GM21717 (cell line): Measurements from ENCODE around the gene MCTP1.
"Not testable (repeated sequence)": the region's sequence is repeated elsewhere in the genome, so short reads cannot be mapped to it uniquely, and the experiment has no call there.

ENCODE experiments used
- ATAC-seq: cut with Tn5 transposase; IDR thresholded peaks from one replicate; pipeline ENCODE4 v1.9.1; 2021; ENCODE audit warnings: mild to moderate bottlenecking, moderate library complexity; ENCODE audit not compliant: unreplicated experiment

Gene MCTP1

GRCh38 chr5:95043234-95043633 lies 241.7 kb downstream of the MCTP1 start:
- no peak for ATAC-seq

GRCh38 chr5:95042037-95042436 lies 242.9 kb downstream of the MCTP1 start:
- no peak for ATAC-seq

GRCh38 chr5:95035891-95036685 lies 248.8 kb downstream of the MCTP1 start:
- ATAC-seq = no peak

DNA sequence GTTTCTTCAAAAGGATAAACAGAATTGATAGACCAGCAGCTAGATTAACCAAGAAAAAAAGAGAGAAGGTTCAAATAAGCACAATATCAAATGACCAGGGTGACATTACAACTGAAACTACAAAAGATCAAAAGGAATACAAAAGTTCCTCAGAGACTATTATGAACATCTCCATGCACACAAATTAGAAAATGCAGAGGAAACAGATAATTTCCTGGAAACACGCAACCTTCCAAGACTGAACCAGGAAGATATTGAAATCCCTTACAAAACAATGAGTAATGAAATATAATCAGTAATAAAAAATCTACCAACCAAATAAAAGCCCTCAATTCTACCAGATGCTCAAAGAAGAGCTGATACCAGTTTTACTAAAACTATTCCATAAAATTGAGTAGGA lies 252.1 kb downstream of the MCTP1 start:
- no peak for ATAC-seq

GRCh38 chr5:95029569-95030366 lies 255.1 kb downstream of the MCTP1 start:
- ATAC-seq = no peak

DNA sequence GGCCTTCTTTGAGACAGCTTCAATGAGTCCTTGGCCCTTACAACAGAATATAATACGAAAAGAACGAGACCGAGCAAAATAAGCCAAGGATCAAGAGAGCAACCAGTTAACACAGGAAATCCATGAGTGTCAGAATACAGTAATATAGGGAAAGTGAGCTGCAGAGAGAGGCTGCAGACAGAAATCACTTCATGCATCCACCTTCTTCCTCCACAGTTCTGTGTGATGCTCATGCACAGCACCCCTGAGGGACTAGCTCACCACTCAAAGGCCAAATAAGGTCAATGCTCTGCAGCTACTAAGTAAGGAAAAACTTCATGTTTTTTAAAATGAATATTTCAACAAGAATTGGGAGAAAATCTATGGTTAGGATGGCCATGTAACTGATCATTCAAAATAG lies 257.1 kb downstream of the MCTP1 start:
- ATAC-seq = no peak

DNA sequence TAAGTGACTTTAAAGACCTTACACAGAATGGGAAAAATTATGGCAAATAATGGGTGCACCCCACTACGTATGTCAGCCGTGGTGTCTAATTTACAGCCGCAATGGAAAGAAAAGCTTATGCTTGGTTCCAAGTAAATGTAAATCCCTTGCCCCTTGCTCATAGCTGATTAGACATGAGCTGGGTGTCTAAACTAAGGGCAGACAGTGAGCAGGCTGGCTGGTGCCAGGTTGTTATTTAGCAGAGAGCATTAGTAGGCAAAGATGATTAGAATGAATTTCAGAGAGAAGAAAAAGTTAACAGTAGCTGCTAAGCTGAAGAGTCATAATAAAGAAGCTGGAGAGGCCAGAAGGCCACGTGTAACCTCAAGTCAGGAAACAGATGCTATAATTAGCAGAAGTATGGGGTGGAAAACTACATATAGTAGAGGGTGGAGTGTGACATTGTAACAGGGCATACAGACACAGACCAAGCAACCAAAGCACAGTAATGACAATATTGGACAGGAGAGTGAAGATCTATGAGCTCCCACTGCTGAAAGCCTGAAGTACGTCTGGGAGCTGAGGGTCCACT lies 257.7 kb downstream of the MCTP1 start:
- ATAC-seq = no peak

DNA sequence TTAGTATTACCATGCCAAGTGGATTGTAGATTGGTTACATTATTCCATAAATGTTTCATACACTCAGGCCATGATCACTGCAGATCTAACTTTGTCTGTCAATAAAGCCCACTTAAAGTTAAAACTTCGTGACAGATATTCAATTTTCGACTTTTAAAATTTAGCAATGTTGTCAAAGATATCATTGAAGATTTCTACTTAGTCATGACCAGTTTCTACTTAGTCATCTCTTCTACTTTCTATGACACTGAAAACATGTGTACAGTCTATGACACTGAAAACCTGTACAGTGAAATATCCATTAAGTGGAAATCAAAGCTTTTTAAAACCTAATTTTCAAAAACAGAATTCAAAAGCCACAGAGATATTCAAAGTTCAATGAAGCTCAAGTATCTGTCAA lies 258.2 kb downstream of the MCTP1 start:
- ATAC-seq = no peak

DNA sequence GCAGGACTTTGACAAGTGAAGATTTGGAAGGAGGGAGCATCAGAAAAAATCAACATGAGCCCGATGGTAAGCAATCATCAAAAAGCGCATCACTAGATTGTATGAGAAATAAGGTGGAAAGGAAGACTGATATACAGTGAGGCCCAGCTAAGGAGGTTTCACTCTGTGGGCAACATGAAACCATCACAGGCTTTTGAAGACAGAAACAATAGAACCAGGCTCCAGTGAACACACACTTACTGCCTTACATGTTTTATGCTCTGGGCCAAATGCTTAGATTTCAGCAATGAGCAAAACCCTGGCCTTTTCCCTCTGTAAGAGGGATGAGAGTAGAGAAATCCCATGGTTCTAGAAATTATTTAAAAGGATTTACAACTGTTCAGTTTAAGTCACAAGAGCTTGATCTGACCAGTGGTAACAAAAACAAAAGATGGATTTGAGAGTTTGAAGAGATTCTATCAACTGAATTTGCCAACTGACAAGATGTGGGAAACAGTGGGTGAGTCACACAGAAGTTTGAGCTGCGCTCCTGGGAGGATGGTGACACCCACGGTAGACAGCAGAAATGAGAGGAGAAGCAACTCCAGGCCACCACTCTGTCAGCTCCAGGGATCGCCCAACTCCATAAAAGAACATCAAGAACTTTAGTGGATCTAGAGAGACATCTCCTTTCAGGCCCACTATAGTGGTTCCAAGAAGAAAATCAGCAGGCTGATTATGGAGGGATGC lies 261.8 kb downstream of the MCTP1 start:
- ATAC-seq = peak; percentile 54

DNA sequence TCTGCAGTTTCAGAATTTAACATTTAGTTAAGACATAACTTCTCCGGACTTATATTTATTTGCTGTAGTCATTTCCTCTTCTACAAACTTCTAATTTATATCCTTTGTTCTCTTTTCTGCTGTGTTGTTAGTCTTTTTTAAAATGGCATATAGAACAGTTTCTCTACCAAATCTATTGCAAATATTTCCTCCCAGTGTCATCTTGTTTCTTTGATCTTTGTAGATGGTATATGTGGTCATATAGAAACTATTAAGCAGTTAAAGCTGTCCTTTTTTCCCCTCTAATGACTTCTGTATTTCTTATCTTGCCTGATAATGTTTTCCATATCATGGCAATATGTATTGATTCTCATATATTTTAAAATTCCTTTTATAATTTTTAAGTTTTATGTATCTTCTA lies 264.5 kb downstream of the MCTP1 start:
- no peak for ATAC-seq

- no peak for ATAC-seq
Measured at GRCh38 chr5:95018946-95019345, 265.9 kb downstream of the MCTP1 start.

- ATAC-seq = no peak
Measured at GRCh38 chr5:95018511-95018910, 266.4 kb downstream of the MCTP1 start.

DNA sequence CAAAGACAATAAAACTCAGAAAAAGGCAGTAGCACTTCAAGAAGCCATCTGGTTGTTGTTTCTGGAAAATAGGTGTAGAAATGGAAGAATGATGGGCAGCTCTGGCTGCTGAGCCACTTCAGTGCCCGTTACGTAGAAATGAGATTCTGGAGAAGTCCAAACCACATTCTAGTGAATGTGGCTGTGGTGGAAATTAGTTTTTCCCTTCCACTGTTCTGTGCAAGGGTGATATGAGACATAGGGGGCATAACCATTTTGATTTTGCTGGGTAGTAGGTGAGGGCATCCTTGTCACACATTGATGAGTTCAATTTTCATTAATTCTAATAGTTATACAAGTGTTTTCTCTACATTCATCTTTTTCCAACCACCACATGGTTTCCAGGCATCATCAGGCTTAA lies 275.1 kb downstream of the MCTP1 start:
- no peak for ATAC-seq

GRCh38 chr5:95007921-95008597 lies 276.8 kb downstream of the MCTP1 start:
- ATAC-seq = peak; percentile 73

DNA sequence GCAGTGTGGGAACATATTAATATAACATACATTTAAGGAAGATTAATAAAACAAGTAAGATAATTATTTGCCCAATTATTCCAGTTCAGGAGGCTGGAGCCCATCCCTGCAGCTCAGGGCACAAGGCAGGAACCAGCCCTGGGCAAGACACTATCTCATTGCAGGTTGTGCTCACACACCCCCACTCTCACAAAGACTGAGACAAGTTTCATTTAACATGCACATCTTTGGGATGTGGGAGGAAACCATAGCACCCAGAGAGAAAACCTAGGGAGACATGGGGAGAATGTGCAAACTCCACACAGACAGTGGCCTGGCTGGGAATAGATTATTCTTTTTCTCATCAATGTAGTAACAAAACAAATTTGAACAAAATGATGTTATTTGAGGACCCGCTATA lies 279.1 kb downstream of the MCTP1 start:
- no peak for ATAC-seq

GRCh38 chr5:94998670-94999069 lies 286.2 kb downstream of the MCTP1 start:
- no peak for ATAC-seq

DNA sequence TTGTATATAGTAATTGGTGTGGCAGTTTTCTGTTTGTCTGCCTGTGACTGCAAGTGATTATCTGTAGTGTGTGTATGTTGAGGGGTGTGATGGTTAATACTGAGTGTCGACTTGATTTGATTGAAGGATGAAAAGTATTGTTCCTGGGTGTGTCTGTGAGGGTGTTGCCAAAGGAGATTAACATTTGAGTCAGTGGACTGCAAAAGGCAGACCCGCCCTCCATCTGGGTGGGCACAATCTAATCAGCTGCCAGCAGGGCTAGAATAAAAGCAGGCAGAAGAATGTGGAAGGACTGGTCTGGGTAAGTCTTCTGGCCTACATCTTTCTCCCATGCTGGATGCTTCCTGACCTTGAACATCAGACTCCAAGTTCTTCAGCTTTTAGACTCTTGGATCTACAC lies 290.4 kb downstream of the MCTP1 start:
- not testable (repeated sequence) for ATAC-seq

GRCh38 chr5:94993491-94993890 lies 291.4 kb downstream of the MCTP1 start:
- no peak for ATAC-seq

GRCh38 chr5:94992325-94992724 lies 292.6 kb downstream of the MCTP1 start:
- no peak for ATAC-seq

DNA sequence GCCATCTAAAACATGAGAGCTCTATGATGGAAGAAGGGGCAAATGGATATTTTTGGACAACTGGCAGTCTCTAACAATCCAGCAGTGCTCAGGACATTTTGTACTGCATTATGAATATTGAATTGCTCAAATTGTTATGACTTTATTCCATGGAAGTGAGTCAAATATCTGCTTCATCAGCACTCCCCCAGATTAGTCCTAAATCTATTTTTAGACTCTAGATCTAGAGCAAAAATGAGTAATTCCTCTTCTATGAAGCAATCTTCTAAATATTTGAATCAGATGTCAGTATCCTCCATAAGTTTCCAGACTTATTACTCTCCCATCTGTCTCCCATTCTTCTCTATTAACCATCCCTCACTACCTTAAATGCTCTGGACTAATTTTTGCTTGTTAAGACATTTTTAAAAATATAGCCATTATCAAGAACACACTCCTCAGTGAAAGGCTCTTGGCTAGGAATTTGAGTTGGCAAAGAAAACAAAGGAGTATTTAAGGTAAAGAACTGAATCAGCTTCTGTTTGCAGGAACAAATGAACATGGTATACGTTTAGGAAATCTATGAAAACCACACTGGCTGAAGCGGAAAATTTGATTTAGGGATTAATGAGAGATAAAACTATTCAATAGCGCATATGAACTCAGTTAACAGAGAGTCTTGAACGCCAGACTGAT lies 300.9 kb downstream of the MCTP1 start:
- no peak for ATAC-seq
